GM12865 (cell line): Measurements from ENCODE around the gene LIPT2.
A peak's percentile ranks its signal among the peaks of the same experiment; 100 is the strongest.

ENCODE experiments used
- DNase-seq: peaks from one replicate; pipeline ENCODE4 v3.0.0; 2010; ENCODE audit warnings: low read depth
- H3K4me3 ChIP-seq: 2 replicates; pipeline ENCODE4 v1.5.1; 2011; ENCODE audit warnings: mild to moderate bottlenecking, low read depth, low read length, control low read depth
- TF ChIP-seq, protein P1 (sequence below): IDR thresholded peaks from 2 replicates; pipeline ENCODE4 v1.5.1; 2011; ENCODE audit warnings: low read length, control low read depth, low read depth, inconsistent platforms; ENCODE audit not compliant: insufficient read depth; ENCODE audit errors: missing control alignments

Gene LIPT2

GRCh38 chr11:74504100-74504691 is 10.7 kb upstream of the LIPT2 start:
- TF ChIP-seq, protein P1, sequence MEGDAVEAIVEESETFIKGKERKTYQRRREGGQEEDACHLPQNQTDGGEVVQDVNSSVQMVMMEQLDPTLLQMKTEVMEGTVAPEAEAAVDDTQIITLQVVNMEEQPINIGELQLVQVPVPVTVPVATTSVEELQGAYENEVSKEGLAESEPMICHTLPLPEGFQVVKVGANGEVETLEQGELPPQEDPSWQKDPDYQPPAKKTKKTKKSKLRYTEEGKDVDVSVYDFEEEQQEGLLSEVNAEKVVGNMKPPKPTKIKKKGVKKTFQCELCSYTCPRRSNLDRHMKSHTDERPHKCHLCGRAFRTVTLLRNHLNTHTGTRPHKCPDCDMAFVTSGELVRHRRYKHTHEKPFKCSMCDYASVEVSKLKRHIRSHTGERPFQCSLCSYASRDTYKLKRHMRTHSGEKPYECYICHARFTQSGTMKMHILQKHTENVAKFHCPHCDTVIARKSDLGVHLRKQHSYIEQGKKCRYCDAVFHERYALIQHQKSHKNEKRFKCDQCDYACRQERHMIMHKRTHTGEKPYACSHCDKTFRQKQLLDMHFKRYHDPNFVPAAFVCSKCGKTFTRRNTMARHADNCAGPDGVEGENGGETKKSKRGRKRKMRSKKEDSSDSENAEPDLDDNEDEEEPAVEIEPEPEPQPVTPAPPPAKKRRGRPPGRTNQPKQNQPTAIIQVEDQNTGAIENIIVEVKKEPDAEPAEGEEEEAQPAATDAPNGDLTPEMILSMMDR: no peak
- H3K4me3 ChIP-seq: no peak overlapping the region
- DNase-seq: no peak

GRCh38 chr11:74494916-74495315 is 1.4 kb upstream of the LIPT2 start:
- DNase-seq: no peak
- TF ChIP-seq, protein P1: no peak

DNA sequence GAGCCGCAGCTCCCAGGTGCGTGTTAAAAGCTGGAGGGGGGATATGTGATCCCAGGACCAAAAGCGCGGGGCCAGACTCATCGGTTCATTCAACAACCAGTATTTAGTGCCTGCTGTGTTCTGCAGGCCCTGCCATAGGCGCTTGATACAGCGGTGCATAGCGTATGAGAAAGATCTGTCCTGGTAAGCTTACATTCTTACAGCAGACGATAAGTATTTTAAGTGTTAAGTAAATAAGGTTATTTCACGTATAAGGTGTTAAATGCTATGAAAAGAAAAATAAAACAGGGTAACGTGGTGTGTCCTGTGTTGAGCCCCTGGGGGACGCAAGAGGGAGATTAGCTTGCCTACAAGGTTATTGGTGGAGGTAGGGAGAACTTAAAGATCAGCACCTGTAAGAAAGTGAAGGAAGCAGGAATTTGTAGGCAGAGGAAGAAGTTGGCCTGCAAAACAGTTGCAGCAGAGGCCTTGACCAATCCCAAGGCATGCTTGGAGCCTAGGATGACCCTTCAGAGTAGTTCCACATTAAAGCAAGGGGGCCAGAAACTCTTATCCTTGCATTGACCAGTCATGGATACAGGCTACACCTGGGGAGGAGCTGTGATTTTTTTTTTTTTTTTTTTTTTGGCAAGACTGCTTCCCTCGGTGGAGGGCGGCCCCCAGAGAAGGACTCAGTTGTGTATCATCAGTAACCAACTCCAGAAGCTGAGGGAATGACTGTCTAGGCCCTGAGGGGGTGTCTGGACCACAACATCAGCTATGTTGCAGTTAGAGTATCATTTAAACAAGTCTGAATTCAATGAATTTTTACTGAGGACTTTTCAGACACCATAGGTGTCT is 487 bp upstream of the LIPT2 start:
- TF ChIP-seq, protein P1: no peak
- no peak for DNase-seq
- H3K4me3 ChIP-seq: peak overlapping the region; percentile 85

More at GRCh38 chr11:74494916-74495315, 1.4 kb upstream of the LIPT2 start:
- no peak overlapping the region for H3K4me3 ChIP-seq

- DNase-seq: no peak
- H3K4me3 ChIP-seq: no peak overlapping the region
- TF ChIP-seq, protein P1: no peak
Observed at GRCh38 chr11:74492084-74492483, 1.4 kb downstream of the LIPT2 start.

- TF ChIP-seq, protein P1: no peak
- no peak overlapping the region for H3K4me3 ChIP-seq
- no peak for DNase-seq
Observed at GRCh38 chr11:74490941-74491340, 2.6 kb downstream of the LIPT2 start.

DNA sequence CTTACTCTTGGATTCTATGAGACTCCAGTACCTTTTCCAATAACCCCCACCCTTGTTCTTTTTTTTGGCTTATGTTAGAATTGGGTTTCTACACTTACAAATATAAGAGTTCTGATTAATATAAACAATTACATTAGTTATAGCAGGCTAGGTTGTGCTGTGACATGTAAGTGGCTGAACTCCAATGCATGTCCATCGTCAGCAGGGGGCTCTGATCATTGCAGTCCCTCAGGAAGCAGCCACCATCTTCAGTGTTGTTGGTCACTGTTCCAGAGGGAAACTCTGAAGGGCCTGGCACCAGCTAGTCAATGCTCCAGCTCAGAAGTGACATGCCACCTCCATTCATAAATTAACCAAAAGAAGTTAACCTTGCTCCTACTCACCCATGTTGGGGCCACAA is 5.6 kb downstream of the LIPT2 start:
- no peak overlapping the region for H3K4me3 ChIP-seq
- DNase-seq: peak; percentile 47
- TF ChIP-seq, protein P1: peak; percentile 23
